Thymus (tissue), 11 donors: ENCODE data around the gene MORF4L1. TPM values are rescaled to one million over a fixed set of nuclear protein-coding genes. Genes with fewer than 3 reads are reported as not detected.
"Not testable (repeated sequence)": the region's sequence is repeated elsewhere in the genome, so short reads cannot be mapped to it uniquely, and the experiment has no call there.

Experiments used
- DNase-seq, 9 donors: peaks; one replicate each; pipeline ENCODE4 v3.0.0-alpha.2; 2013; ENCODE audit warnings: low spot score in 9 of 9, low read depth in 6 of 9, missing footprints in 1 of 9
- H3K27ac ChIP-seq, 2 donors: one replicate each; pipeline ENCODE4 v1.5.1; 2013; ENCODE audit warnings: control low read depth in 1 of 2, low read depth in 1 of 2, low read length in 1 of 2, mild to moderate bottlenecking in 1 of 2, moderate library complexity in 1 of 2
- H3K27me3 ChIP-seq, 2 donors: one replicate each; pipeline ENCODE4 v1.5.1; 2013; ENCODE audit warnings: low read length in 1 of 2; ENCODE audit not compliant: control insufficient read depth in 2 of 2, insufficient read depth in 1 of 2
- H3K36me3 ChIP-seq, 2 donors: one replicate each; pipeline ENCODE4 v1.5.1; 2013; ENCODE audit warnings: low read length in 1 of 2, mild to moderate bottlenecking in 1 of 2, moderate library complexity in 1 of 2; ENCODE audit not compliant: control insufficient read depth in 2 of 2, insufficient read depth in 2 of 2
- H3K4me1 ChIP-seq, 2 donors: one replicate each; pipeline ENCODE4 v1.5.1; 2013; ENCODE audit warnings: low read length in 2 of 2; ENCODE audit not compliant: control insufficient read depth in 2 of 2, insufficient read depth in 2 of 2
- H3K4me3 ChIP-seq, 2 donors: one replicate each; pipeline ENCODE4 v1.5.1; 2013; ENCODE audit warnings: low read length in 2 of 2, control low read depth in 1 of 2, mild to moderate bottlenecking in 1 of 2
- H3K9me3 ChIP-seq, 2 donors: one replicate each; pipeline ENCODE4 v1.5.1; 2013; ENCODE audit warnings: low read length in 1 of 2, mild to moderate bottlenecking in 1 of 2; ENCODE audit not compliant: control insufficient read depth in 2 of 2, insufficient read depth in 1 of 2
- WGBS: extraction: QIAGEN DNeasy Blood & Tissue Kit; methylation state at CpG from one replicate; pipeline ENCODE4 v1.1.7; 2013; 5-methylcytosine and 5-hydroxymethylcytosine counted together
- polyA plus RNA-seq: library from polyadenylated mRNA; stranded (reverse); fragments of 200-250 nt; gene quantifications from one replicate; pipeline ENCODE4 v1.2.3, GENCODE V29; 2013
- total RNA-seq: library from RNA; stranded (reverse); fragments of 120-200 nt; gene quantifications from one replicate; pipeline ENCODE4 v1.2.4, GENCODE V29; 2013
- donor health status: healthy.

The MORF4L1 gene
- total and polyA plus RNA-seq, 2 donors: 231 to 233 TPM

GRCh38 chr15:78925956-78926743 lies 53.5 kb downstream of the MORF4L1 start:
- Histone ChIP-seq H3K4me1 (no peaks in the 10 kb centered on the region), H3K27me3 (no peaks in the 10 kb centered on the region), H3K27ac (no peak overlapping the region), H3K36me3 (peaks cover 38 to 48% of the 10 kb centered on the region in 2 donors), H3K9me3 (peaks cover 0 to 1% of the 10 kb centered on the region in 2 donors), H3K4me3 (no peak overlapping the region)
- 95% methylated on average over 5 of the region's 5 CpGs for WGBS
- no peak for DNase-seq

- Histone ChIP-seq H3K27ac (no peak overlapping the region), H3K4me3 (no peak overlapping the region), H3K27me3 (no peaks in the 10 kb centered on the region), H3K4me1 (no peaks in the 10 kb centered on the region), H3K9me3 (peaks cover 0 to 1% of the 10 kb centered on the region in 2 donors), H3K36me3 (peaks cover 27 to 37% of the 10 kb centered on the region in 2 donors)
- 96% methylated on average over 17 of the region's 17 CpGs for WGBS
- DNase-seq: no peak
Measured at GRCh38 chr15:78927077-78927790, 54.5 kb downstream of the MORF4L1 start.

- not testable (repeated sequence) for H3K9me3 ChIP-seq, H3K4me3 ChIP-seq, DNase-seq, H3K27ac ChIP-seq, H3K27me3 ChIP-seq, H3K4me1 ChIP-seq
- H3K36me3 ChIP-seq: peaks cover 18 to 28% of the 10 kb centered on the region in 2 donors
- 97% methylated on average over 14 of the region's 14 CpGs for WGBS
Measured at GRCh38 chr15:78928176-78928575, 55.5 kb downstream of the MORF4L1 start.

- H3K9me3 ChIP-seq: no peaks in the 10 kb centered on the region
- H3K27ac ChIP-seq: no peak overlapping the region
- no peak for DNase-seq
- peaks cover 16 to 24% of the 10 kb centered on the region in 2 donors for H3K36me3 ChIP-seq
- H3K4me3 ChIP-seq: no peak overlapping the region
- 97% methylated on average over 14 of the region's 14 CpGs for WGBS
- H3K4me1 ChIP-seq: no peaks in the 10 kb centered on the region
- no peaks in the 10 kb centered on the region for H3K27me3 ChIP-seq
Measured at GRCh38 chr15:78928616-78929093, 56.0 kb downstream of the MORF4L1 start.

GRCh38 chr15:78929536-78930264 lies 57.0 kb downstream of the MORF4L1 start:
- Histone ChIP-seq H3K9me3 (no peaks in the 10 kb centered on the region), H3K4me1 (peaks cover 0 to 3% of the 10 kb centered on the region in 2 donors), H3K36me3 (peaks cover 16 to 23% of the 10 kb centered on the region in 2 donors), H3K4me3 (no peak overlapping the region), H3K27ac (no peak overlapping the region), H3K27me3 (no peaks in the 10 kb centered on the region)
- 97% methylated on average over 16 of the region's 16 CpGs for WGBS
- no peak for DNase-seq

- H3K9me3 ChIP-seq: no peaks in the 10 kb centered on the region
- no peaks in the 10 kb centered on the region for H3K27me3 ChIP-seq
- no peak overlapping the region for H3K27ac ChIP-seq
- peaks cover 14% of the 10 kb centered on the region in 2 donors for H3K36me3 ChIP-seq
- WGBS: 86% methylated on average over 11 of the region's 11 CpGs
- no peak for DNase-seq
- H3K4me3 ChIP-seq: no peak overlapping the region
- peaks cover 0 to 3% of the 10 kb centered on the region in 2 donors for H3K4me1 ChIP-seq
Measured at GRCh38 chr15:78930577-78931388, 58.1 kb downstream of the MORF4L1 start.

GRCh38 chr15:78931439-78932257 lies 59.0 kb downstream of the MORF4L1 start:
- Histone ChIP-seq H3K27me3 (no peaks in the 10 kb centered on the region), H3K9me3 (no peaks in the 10 kb centered on the region), H3K27ac (no peak overlapping the region), H3K36me3 (peaks cover 6 to 8% of the 10 kb centered on the region in 2 donors), H3K4me3 (no peak overlapping the region), H3K4me1 (peaks cover 0 to 7% of the 10 kb centered on the region in 2 donors)
- no peak for DNase-seq
- WGBS: 95% methylated on average over 21 of the region's 21 CpGs
